ENCODE measurements around the gene CPNE2. TPM values are rescaled to one million over a fixed set of nuclear protein-coding genes. Genes with fewer than 3 reads are reported as not detected.
A peak's percentile ranks its signal among the peaks of the same experiment; 100 is the strongest.

CPNE2 gene
- total RNA-seq, 2 donors from 2014 or later: 16.0 to 26.1 TPM

GRCh38 chr16:57115514-57116182, 23.3 kb downstream of the CPNE2 start:
- H3K9me3 ChIP-seq: no peaks in the 10 kb centered on the region
- H3K4me3 ChIP-seq: peak overlapping the region in 1 of 2 donors; percentile 10
- H3K4me1 ChIP-seq: peaks cover 0 to 22% of the 10 kb centered on the region in 2 donors
- no peak overlapping the region for H3K27ac ChIP-seq
- H3K36me3 ChIP-seq: peaks cover 11% of the 10 kb centered on the region
- TF ChIP-seq CTCF (IDR thresholded peaks at IDR 0.05): no peak
- DNase-seq (ENCODE audit: low spot score): no peak
- H3K27me3 ChIP-seq: no peaks in the 10 kb centered on the region

GRCh38 chr16:57118461-57119084, 26.2 kb downstream of the CPNE2 start:
- TF ChIP-seq CTCF (IDR thresholded peaks at IDR 0.05): no peak
- Histone ChIP-seq H3K36me3 (peaks cover 21% of the 10 kb centered on the region), H3K4me3 (no peak overlapping the region), H3K4me1 (peaks cover 0 to 15% of the 10 kb centered on the region in 2 donors), H3K9me3 (no peaks in the 10 kb centered on the region), H3K27me3 (no peaks in the 10 kb centered on the region), H3K27ac (no peak overlapping the region)
- no peak for DNase-seq (ENCODE audit: low spot score)

- Histone ChIP-seq H3K27me3 (no peaks in the 10 kb centered on the region), H3K4me1 (no peaks in the 10 kb centered on the region), H3K36me3 (peaks cover 21% of the 10 kb centered on the region), H3K27ac (no peak overlapping the region), H3K9me3 (no peaks in the 10 kb centered on the region), H3K4me3 (no peak overlapping the region)
- TF ChIP-seq CTCF (IDR thresholded peaks at IDR 0.05): no peak
- DNase-seq (ENCODE audit: low spot score): no peak
Measured at GRCh38 chr16:57123216-57123973, 31.0 kb downstream of the CPNE2 start.

- Histone ChIP-seq H3K9me3 (no peaks in the 10 kb centered on the region), H3K27me3 (no peaks in the 10 kb centered on the region), H3K36me3 (peaks cover 19% of the 10 kb centered on the region), H3K27ac (no peak overlapping the region), H3K4me3 (no peak overlapping the region), H3K4me1 (no peaks in the 10 kb centered on the region)
- DNase-seq (ENCODE audit: low spot score): no peak
- no peak for TF ChIP-seq CTCF (IDR thresholded peaks at IDR 0.05)
Measured at GRCh38 chr16:57123974-57124674, 31.7 kb downstream of the CPNE2 start.

- H3K4me3 ChIP-seq: no peak overlapping the region
- no peak for TF ChIP-seq CTCF (IDR thresholded peaks at IDR 0.05)
- H3K27me3 ChIP-seq: no peaks in the 10 kb centered on the region
- no peaks in the 10 kb centered on the region for H3K4me1 ChIP-seq
- H3K27ac ChIP-seq: no peak overlapping the region
- H3K9me3 ChIP-seq: no peaks in the 10 kb centered on the region
- no peak for DNase-seq (ENCODE audit: low spot score)
- H3K36me3 ChIP-seq: peaks cover 12% of the 10 kb centered on the region
Measured at GRCh38 chr16:57125376-57125775, 33.0 kb downstream of the CPNE2 start.

Data from right atrium auricular region (tissue), 2 donors.